Hematopoietic multipotent progenitor cell treated with erythropoietin and hydrocortisone succinate and interleukin-3 and kit ligand, for 15 days (in vitro differentiated cells): Measurements from ENCODE around the gene MUC5AC.
"Not testable (repeated sequence)": the region's sequence is repeated elsewhere in the genome, so short reads cannot be mapped to it uniquely, and the experiment has no call there.

Experiments used
- DNase-seq: peaks from one replicate; pipeline ENCODE4 v3.0.0-alpha.2; 2015; ENCODE audit warnings: low spot score

Gene MUC5AC

DNA sequence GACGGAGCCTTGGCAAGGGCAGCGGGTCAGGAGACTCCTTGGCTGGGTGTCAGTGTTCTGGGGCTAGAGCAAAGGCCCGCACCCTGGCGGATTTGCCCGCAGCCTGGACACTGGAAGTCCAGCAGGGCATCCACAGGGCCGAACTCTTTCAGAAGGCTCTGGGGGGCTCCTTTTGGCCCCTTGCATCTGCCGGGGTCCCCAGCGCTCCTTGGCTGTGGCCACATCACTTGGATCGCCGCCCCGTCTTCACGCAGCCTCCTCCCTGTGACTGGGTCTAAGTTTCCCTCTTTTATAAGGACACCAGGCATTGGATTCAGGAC, 20.0 kb downstream of the MUC5AC start:
- DNase-seq = no peak

DNA sequence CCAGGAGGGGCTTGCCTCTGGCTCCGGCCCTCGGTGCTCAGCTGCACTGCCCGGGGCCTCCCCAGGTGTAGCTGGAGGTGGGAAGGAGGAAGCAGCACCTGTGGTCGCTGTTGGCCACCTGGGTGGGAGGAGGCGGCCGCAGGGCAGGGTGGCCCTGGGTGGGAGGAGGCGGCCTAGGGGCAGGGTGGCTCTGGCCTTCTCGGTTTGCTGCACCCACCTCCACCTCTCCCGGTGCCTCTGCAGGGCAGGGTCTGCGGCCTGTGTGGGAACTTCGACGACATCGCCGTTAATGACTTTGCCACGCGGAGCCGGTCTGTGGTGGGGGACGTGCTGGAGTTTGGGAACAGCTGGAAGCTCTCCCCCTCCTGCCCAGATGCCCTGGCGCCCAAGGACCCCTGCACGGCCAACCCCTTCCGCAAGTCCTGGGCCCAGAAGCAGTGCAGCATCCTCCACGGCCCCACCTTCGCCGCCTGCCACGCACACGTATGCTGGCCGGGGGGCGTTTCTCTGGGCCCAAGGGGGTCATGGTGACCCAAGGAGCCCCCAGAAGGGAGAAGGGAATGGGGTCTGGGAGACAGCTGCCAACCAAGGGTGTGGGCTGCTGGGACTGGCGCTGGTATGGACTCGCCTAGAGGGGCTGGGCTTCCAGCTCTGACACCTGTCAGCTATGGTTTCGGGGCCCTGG, 20.6 kb downstream of the MUC5AC start:
- DNase-seq = no peak

DNA sequence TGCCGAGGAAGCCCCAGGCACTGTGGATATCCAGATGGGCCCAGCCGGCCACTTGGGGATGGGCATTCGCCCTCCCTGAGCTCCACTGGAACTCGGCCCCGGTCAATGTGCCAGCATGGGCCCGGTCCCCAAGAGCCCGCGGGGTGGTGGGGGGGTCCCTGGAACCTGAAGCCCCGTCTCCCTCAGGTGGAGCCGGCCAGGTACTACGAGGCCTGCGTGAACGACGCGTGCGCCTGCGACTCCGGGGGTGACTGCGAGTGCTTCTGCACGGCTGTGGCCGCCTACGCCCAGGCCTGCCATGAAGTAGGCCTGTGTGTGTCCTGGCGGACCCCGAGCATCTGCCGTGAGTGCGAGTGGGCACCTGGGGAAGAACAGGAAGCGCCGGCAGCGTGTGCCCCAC, 21.2 kb downstream of the MUC5AC start:
- no peak for DNase-seq

DNA sequence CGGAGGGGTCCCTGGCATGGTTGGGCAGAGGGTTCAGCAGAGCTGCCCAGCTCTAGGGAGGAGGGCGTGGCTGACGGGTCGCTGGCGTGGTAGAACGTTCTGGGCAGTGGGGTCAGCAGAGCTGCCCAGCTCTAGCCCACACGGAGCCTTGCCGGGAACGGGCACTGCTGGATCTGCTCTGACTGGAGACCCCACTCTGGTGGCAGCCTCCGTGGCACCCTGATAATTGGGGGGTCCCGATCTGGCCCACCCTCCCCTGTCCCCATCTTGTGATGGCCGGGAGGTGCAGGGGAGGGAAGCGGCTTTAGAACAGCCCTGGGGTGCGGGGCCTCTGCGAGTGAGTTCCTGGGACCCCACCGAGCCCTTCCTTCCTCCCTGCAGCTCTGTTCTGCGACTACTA, 21.9 kb downstream of the MUC5AC start:
- no peak for DNase-seq

DNA sequence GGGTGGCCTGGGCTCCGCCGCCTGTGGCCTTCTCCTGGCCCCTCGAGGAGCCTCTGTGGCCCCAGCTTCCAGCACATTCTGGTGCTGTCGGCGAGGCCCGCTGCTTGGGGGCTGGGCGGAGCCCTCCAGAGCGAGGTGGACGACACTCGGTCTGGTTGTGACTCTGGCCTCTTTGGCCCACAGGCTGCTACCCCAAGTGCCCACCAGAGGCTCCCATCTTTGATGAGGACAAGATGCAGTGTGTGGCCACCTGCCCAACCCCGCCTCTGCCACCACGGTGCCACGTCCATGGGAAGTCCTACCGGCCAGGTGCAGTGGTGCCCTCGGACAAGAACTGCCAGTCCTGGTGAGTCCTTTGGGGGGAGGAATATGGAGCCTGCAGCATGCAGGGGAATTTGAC, 22.4 kb downstream of the MUC5AC start:
- no peak for DNase-seq

DNA sequence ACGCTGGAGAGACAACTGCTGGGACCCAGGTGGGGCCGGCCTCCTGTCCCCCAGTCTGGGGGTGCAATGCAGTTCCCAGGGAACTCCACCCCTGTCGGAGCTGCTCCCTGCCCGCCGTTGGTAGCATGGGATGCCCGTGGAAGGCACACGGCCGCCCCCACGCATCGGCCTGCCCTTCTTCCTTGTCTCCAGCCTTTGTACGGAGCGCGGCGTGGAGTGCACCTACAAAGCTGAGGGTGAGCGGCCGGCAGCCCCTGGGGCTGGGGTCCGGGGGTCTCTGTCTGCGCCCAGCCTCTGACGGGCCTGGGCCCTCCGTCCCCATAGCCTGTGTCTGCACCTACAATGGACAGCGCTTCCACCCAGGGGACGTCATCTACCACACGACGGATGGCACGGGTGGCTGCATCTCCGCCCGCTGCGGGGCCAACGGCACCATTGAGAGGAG, 23.2 kb downstream of the MUC5AC start:
- no peak for DNase-seq

DNA sequence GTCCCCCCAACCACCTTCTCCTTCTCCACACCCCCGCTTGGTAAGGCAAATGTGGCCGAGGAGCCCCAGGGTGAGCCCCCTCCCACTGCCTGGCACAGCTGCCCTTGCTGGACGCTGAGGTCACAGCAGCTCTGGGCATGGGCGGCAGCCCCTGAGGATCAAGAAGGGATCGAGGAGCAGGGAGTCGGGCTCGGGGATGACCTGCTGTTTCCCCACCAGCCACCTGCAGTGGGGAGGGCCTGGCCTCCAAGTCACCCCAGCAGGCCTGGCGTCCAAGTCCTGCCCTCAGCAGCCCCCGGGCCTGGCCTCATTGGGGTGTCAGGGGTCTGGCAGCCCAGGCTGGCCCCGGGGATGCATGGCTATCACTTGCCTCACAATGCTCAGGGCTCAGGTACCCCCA, 23.7 kb downstream of the MUC5AC start:
- DNase-seq = no peak

DNA sequence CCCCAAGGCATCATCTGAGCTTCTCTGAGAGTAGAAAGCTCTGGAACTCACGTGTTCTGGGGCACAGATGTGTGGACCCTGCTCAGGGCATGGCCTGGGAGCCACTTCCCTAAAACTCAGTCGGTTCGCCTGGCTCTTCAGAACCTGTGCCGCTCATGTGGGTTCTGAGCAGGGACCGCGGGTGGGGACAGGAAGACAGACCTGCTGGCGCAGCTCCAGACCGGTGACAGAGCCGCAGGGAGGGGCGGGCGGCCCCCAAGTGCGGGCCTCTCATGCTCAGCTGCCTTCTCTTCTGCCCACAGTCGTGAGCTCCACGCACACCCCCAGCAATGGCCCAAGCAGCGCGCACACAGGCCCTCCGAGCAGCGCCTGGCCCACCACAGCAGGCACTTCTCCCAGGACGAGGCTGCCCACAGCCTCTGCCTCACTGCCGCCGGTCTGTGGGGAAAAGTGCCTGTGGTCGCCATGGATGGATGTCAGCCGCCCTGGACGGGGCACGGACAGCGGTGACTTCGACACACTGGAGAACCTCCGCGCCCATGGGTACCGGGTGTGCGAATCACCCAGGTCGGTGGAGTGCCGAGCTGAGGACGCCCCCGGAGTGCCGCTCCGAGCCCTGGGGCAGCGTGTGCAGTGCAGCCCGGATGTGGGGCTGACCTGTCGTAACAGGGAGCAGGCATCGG, 24.2 kb downstream of the MUC5AC start:
- no peak for DNase-seq

DNA sequence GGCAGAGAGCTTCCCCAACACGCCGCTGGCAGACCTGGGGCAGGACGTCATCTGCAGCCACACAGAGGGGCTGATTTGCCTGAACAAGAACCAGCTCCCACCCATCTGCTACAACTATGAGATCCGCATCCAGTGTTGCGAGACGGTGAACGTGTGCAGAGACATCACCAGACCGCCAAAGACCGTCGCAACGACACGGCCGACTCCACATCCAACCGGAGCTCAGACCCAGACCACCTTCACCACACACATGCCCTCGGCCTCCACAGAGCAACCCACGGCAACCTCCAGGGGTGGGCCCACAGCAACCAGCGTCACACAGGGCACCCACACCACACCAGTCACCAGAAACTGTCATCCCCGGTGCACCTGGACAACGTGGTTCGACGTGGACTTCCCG, 26.4 kb downstream of the MUC5AC start:
- not testable (repeated sequence) for DNase-seq

DNA sequence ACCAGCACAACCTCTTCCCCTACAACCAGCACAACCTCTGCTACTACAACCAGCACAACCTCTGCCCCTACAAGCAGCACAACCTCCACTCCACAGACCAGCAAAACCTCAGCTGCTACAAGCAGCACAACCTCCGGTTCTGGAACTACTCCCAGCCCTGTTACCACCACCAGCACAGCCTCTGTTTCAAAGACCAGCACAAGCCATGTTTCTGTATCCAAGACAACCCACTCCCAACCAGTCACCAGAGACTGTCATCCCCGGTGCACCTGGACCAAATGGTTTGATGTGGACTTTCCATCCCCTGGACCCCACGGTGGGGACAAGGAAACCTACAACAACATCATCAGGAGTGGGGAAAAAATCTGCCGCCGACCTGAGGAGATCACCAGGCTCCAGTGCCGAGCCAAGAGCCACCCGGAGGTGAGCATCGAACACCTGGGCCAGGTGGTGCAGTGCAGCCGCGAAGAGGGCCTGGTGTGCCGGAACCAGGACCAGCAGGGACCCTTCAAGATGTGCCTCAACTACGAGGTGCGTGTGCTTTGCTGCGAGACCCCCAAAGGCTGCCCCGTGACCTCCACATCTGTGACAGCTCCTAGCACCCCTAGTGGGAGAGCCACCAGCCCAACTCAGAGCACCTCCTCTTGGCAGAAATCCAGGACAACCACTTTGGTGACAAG, 30.8 kb downstream of the MUC5AC start:
- DNase-seq = not testable (repeated sequence)

DNA sequence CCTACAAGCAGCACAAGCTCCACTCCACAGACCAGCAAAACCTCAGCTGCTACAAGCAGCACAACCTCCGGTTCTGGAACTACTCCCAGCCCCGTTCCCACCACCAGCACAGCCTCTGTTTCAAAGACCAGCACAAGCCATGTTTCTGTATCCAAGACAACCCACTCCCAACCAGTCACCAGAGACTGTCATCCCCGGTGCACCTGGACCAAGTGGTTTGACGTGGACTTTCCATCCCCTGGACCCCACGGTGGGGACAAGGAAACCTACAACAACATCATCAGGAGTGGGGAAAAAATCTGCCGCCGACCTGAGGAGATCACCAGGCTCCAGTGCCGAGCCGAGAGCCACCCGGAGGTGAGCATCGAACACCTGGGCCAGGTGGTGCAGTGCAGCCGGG, 32.1 kb downstream of the MUC5AC start:
- not testable (repeated sequence) for DNase-seq

DNA sequence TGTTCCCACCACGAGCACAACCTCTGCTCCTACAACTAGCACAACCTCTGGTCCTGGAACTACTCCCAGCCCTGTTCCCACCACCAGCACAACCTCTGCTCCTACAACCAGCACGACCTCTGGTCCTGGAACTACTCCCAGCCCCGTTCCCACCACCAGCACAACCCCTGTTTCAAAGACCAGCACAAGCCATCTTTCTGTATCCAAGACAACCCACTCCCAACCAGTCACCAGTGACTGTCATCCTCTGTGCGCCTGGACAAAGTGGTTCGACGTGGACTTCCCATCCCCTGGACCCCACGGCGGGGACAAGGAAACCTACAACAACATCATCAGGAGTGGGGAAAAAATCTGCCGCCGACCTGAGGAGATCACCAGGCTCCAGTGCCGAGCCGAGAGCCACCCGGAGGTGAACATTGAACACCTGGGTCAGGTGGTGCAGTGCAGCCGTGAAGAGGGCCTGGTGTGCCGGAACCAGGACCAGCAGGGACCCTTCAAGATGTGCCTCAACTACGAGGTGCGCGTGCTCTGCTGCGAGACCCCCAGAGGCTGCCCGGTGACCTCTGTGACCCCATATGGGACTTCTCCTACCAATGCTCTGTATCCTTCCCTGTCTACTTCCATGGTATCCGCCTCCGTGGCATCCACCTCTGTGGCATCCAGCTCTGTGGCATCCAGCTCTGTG, 34.2 kb downstream of the MUC5AC start:
- DNase-seq = not testable (repeated sequence)

DNA sequence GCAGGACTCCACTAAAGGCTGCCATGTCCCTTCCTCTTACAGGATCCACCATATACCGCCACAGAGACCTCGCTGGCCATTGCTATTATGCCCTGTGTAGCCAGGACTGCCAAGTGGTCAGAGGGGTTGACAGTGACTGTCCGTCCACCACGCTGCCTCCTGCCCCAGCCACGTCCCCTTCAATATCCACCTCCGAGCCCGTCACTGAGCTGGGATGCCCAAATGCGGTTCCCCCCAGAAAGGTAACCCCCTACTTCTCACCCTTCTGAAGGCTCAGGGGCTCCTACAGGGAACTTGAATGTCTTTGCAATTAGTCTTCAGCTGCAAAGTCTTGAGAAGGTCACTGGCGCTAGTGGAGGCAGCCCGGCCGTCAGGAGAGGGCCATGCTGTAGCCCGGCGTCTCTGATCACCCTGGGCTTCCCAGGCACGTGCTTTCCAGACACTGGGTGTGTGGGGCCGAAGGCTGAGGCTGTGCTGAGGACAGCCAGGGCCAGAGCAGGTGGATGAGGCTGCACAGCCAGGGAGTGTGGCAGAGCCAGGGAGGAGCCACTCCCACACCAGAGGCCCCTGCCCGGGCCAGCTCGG, 35.1 kb downstream of the MUC5AC start:
- no peak for DNase-seq

DNA sequence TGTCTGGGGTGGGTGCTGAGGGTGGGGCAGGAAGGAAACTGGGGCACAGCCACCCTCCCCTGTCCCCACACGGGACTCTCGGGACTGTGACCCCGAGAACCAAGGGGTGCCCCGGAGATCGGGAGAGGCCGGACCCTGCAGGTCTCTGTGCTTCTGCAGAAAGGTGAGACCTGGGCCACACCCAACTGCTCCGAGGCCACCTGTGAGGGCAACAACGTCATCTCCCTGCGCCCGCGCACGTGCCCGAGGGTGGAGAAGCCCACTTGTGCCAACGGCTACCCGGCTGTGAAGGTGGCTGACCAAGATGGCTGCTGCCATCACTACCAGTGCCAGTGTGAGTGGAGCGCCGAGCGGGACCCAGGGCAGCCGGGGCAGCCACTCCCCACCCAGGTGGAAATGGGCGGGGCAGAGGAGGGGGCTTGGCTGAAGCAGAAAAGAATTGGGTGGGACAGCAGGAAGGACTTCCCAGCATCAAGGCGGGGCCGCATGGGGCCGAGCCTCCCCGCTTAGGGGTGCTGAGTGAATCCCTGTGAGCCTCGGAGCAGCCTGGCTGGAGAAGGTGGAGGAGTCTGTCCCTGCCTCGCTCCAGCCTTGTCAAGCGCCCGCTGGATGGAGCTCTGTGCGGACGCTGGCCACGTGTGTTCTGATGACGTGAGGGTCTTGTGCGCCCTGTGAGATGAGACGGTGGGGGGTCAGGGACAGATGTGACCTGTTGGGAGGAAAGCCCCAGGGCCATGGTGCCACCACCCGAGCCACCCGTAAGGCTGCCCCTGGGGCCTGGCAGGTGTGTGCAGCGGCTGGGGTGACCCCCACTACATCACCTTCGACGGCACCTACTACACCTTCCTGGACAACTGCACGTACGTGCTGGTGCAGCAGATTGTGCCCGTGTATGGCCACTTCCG, 35.8 kb downstream of the MUC5AC start:
- no peak for DNase-seq

DNA sequence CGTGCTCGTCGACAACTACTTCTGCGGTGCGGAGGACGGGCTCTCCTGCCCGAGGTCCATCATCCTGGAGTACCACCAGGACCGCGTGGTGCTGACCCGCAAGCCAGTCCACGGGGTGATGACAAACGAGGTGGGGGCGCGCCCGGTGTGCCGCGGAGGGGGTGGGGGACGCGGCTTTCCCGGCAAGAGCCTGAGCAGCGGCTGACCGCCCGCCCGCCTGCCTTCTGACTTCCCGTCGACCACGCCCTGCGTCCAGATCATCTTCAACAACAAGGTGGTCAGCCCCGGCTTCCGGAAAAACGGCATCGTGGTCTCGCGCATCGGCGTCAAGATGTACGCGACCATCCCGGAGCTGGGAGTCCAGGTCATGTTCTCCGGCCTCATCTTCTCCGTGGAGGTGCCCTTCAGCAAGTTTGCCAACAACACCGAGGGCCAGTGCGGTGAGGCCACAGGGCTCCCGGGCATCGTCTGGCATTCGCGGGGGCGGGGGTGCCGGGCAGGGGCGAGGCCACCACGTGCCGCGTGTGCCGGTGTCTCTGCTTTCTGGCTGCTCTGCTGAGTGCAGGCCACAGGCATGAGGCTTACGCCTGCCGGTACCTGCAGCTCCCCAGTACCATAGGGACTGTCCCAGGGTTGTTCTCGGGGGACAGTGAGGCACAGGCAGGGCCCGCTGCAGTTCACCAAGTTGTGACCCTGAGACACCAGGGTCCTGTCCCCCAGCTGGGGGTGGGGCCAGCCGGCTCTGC, 36.7 kb downstream of the MUC5AC start:
- no peak for DNase-seq

DNA sequence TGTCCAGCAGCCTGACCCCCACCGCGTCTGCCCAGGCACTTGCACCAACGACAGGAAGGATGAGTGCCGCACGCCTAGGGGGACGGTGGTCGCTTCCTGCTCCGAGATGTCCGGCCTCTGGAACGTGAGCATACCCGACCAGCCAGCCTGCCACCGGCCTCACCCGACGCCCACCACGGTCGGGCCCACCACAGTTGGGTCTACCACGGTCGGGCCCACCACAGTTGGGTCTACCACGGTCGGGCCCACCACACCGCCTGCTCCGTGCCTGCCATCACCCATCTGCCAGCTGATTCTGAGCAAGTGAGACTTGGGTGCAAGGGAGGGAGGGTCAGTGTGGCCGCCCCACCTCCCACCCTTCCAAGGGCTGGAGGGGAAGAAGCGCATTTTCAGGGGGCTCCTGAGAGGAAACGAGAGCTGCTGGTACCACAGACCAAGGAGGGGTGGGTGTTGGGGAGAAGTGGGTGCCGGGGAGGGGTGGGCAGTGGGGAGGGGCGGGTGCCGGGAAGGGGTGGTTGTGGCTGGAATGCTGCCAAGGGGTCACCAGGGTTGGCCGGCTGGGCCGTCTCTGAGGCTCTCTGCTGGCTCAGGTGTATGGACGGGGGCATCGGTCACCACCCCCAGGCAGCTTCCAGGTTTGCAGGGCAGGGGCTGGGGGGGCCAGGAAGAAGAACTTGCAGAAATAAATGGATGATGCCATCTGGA, 37.4 kb downstream of the MUC5AC start:
- DNase-seq = no peak

DNA sequence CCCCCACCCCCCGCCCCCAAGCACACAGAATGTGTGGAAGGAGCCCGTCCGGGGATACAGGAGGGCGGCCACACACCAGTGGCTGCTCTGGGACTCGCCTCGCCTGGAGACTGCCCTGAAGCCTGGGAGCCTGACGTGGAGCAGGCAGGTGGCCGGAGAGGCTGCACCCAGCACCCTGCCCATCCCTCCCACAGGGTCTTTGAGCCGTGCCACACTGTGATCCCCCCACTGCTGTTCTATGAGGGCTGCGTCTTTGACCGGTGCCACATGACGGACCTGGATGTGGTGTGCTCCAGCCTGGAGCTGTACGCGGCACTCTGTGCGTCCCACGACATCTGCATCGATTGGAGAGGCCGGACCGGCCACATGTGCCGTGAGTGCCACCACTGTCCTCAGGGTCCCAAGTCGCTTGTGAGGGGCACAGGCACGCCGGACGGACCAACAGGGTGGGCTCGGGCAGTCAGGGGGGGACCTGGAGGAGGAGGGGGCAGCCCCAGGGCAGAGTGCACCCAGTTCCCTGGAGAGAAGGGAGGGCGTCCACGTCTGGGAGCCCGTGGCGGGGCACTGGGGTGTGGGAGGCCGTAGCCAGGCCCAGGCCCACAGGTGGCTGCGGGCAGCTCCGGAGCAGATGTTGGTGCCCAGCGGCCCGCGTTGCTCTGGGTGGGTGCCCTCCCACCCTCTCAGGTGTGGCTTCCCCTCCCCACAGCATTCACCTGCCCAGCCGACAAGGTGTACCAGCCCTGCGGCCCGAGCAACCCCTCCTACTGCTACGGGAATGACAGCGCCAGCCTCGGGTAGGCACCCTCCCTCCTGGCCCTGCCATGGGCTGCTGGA, 38.1 kb downstream of the MUC5AC start:
- no peak for DNase-seq

DNA sequence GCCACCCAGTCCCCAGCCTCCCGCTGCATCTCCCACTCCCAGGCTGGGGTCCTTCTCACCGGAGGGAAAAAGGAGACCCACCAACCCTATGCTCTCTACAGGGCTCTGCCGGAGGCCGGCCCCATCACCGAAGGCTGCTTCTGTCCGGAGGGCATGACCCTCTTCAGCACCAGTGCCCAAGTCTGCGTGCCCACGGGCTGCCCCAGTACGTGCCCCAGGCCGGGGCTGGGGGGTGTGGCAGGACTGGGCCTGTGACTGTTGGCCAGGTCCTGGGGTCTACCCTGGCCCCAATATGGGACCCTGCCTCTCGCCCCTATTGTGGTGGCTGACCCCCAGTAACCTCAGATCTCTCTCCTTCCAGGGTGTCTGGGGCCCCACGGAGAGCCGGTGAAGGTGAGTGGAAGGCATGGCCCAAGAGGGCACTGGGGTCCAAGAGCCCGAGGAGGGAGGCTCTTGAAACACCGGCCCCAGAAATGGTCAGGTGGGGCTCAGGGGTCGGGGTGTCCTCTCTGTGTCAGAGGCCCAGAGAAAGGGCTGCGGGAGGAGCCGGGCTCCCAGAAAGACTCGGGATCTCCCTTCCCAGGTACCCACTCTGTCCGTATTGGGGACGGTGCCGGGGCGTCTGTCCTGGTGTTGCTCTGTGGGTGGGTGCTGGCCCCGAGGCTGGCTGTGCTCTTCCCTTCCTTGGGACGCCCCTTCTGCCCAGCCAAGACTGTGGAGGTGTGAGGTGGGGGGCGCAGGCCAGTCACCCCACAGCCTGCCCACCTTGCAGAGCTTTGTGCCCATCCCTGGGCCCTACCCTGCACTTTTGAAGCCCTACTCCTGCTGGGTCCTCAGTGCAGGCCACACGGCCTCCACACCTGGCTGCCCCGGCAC, 39.0 kb downstream of the MUC5AC start:
- no peak for DNase-seq
